ENCODE measurements around the gene POLR3A. TPM values are rescaled to one million over a fixed set of nuclear protein-coding genes. Genes with fewer than 3 reads are reported as not detected.

POLR3A gene
- total and polyA plus RNA-seq, 8 donors: 14.0 to 19.5 (median 17.6) TPM

DNA sequence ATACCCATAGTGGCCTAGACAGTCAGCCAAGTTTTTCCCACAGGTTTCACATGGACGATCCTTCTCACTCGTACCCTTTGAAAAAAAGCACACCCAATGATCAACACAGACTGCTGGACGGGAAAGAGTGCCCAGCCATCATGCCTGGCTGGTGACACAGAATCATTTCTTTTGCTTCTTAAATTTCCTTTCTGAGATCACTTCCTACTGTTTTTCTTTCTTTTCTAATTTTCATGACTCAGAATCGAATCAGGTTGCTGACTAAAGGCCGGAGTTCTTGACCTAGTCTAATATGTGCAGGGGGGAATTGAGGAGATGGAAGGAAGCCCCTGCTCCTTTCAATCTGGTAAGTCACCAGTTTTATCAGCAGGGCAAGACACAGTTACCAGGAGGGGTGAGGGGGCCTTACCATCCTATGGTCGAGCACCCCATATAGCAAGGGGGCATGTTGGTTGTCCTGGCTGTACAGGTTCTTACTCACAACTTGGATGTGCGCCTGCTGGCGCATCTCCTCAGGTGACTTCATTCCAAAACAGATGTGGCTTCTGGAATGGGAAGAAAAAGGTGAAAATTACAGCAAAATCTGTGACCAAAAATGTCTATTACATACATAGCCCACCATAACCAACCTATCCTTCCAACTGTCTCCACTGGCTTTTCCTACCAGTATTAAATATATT lies 3.5 kb downstream of the POLR3A start:
- TF ChIP-seq, protein P1, sequence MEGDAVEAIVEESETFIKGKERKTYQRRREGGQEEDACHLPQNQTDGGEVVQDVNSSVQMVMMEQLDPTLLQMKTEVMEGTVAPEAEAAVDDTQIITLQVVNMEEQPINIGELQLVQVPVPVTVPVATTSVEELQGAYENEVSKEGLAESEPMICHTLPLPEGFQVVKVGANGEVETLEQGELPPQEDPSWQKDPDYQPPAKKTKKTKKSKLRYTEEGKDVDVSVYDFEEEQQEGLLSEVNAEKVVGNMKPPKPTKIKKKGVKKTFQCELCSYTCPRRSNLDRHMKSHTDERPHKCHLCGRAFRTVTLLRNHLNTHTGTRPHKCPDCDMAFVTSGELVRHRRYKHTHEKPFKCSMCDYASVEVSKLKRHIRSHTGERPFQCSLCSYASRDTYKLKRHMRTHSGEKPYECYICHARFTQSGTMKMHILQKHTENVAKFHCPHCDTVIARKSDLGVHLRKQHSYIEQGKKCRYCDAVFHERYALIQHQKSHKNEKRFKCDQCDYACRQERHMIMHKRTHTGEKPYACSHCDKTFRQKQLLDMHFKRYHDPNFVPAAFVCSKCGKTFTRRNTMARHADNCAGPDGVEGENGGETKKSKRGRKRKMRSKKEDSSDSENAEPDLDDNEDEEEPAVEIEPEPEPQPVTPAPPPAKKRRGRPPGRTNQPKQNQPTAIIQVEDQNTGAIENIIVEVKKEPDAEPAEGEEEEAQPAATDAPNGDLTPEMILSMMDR (IDR thresholded peaks at IDR 0.05): no peak
- H3K4me1 ChIP-seq: peaks cover 9 to 25% of the 10 kb centered on the region in 2 donors
- ATAC-seq: no peak
- no peaks in the 10 kb centered on the region for H3K27me3 ChIP-seq
- no peak overlapping the region for H3K4me3 ChIP-seq
- intact Hi-C loops (cut with DNase I): no loop called here
- DNase-seq: no peak
- H3K27ac ChIP-seq: no peak overlapping the region
- H3K9me3 ChIP-seq: no peaks in the 10 kb centered on the region
- peaks cover 0 to 61% of the 10 kb centered on the region in 2 donors for H3K36me3 ChIP-seq

DNA sequence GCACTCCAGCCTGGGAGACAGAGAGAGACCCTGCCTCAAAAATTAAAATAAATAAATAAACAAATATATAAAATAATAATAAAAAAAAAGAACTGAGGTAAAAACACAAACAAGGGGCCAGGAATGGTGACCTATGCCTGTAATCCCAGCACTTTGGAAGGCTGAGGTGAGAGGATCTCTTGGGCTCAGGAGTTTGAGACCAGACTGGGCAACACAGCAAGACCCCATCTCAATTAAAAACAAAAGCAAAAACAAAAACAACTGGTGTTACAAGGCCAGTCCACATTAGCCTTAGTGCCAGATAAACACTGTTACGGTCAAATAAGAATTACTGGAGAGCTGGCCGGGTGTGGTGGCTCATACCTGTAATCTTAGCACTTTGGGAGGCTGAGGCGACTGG lies 5.6 kb downstream of the POLR3A start:
- intact Hi-C loops (cut with DNase I): no loop called here
- DNase-seq (no peak), ATAC-seq (no peak)
- Histone ChIP-seq H3K4me3 (no peak overlapping the region), H3K27me3 (no peaks in the 10 kb centered on the region), H3K36me3 (peaks cover 0 to 82% of the 10 kb centered on the region in 2 donors), H3K9me3 (no peaks in the 10 kb centered on the region), H3K27ac (no peak overlapping the region), H3K4me1 (peaks cover 8 to 20% of the 10 kb centered on the region in 2 donors)
- TF ChIP-seq, protein P1 (IDR thresholded peaks at IDR 0.05): no peak

DNA sequence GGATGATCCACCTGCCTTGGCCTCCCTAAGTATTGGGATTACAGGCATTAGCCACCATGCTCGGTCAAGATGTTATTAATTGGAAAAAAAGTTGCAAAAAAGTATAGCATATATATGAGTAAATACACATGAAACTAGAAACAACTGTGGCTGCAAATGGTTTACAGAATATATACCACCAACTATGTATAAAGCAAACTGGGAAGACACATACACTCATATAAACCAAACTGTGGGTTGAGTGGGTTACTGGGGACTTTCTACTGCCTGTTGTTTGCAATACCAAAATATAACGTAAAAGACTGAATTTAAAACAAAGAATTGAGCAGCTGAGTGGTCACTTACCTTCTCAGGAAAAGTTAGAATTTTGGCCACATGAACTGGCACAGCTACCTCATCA lies 8.1 kb downstream of the POLR3A start:
- TF ChIP-seq, protein P1 (IDR thresholded peaks at IDR 0.05): no peak
- ATAC-seq (no peak), DNase-seq (no peak)
- intact Hi-C loops (cut with DNase I): no loop called here
- no peak overlapping the region for H3K27ac ChIP-seq
- no peaks in the 10 kb centered on the region for H3K4me1 ChIP-seq
- no peak overlapping the region for H3K4me3 ChIP-seq
- no peaks in the 10 kb centered on the region for H3K9me3 ChIP-seq
- peaks cover 0 to 100% of the 10 kb centered on the region in 2 donors for H3K36me3 ChIP-seq
- no peaks in the 10 kb centered on the region for H3K27me3 ChIP-seq

DNA sequence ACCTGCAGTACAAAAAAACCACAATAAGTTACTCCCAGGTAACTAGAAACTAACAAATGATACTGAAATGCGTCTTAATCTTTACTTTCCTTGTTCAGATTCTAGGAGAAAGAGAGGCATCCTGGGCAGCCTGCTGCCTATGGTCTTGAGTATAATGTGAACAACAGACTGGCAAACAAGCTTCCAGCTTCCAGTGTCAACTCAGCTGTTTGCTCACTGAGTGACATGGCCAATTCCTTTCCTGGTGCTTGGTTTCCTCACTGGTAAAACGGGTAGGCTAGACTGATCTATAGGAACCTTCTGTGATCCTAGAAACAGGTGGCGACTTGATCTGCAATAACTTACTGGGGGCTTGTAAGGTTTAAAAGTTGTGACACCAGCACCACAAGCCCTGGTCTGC lies 10.1 kb downstream of the POLR3A start:
- Histone ChIP-seq H3K4me1 (no peaks in the 10 kb centered on the region), H3K27ac (no peak overlapping the region), H3K9me3 (no peaks in the 10 kb centered on the region), H3K27me3 (no peaks in the 10 kb centered on the region), H3K4me3 (no peak overlapping the region), H3K36me3 (peaks cover 0 to 100% of the 10 kb centered on the region in 2 donors)
- TF ChIP-seq, protein P1 (IDR thresholded peaks at IDR 0.05): no peak
- intact Hi-C loops (cut with DNase I): no loop called here
- no peak for DNase-seq
- ATAC-seq: no peak

DNA sequence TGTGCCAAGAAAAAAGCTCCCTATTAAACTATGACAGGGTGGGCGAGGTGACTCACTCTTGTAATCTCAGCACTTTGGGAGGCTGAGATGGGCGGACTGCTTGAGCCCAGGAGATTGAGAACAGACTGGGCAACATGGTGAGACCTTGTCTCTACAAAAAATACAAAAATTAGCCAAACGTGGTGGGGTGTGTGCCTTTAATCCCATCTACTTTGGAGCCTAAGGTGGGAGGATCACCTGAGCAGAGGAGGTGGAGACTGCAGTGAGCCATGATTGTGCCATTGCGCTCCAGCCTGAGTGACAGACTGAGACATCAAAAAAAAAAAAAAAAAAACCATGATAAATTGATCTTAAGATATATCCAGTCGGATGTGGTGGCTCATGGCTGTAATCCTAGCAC lies 11.5 kb downstream of the POLR3A start:
- intact Hi-C loops (cut with DNase I): no loop called here
- Histone ChIP-seq H3K9me3 (no peaks in the 10 kb centered on the region), H3K27me3 (no peaks in the 10 kb centered on the region), H3K4me3 (no peak overlapping the region), H3K36me3 (peaks cover 0 to 100% of the 10 kb centered on the region in 2 donors), H3K4me1 (no peaks in the 10 kb centered on the region), H3K27ac (no peak overlapping the region)
- DNase-seq: no peak
- no peak for ATAC-seq
- TF ChIP-seq, protein P1 (IDR thresholded peaks at IDR 0.05): no peak
